T follicular helper cell (primary cell): ENCODE results near the gene TBC1D12.
"Not testable (repeated sequence)": the region's sequence is repeated elsewhere in the genome, so short reads cannot be mapped to it uniquely, and the experiment has no call there.

Experiments used
- DNase-seq: peaks from one replicate; pipeline ENCODE4 v3.0.0-alpha.2; 2020; ENCODE audit warnings: low read depth
- total RNA-seq, 2 experiments: gene quantifications; one replicate each; lab custom pipeline; 2026; lab: John Stamatoyannopoulos, UW

Gene TBC1D12
- 1.4 reads per million in 2 experiments for total RNA-seq

GRCh38 chr10:94402204-94402842, at the start of gene TBC1D12:
Gene TBC1D12 (plus strand): TSS chr10:94402541. CDS start chr10:94402614, 73 bp downstream.
- DNase-seq = no peak

DNA sequence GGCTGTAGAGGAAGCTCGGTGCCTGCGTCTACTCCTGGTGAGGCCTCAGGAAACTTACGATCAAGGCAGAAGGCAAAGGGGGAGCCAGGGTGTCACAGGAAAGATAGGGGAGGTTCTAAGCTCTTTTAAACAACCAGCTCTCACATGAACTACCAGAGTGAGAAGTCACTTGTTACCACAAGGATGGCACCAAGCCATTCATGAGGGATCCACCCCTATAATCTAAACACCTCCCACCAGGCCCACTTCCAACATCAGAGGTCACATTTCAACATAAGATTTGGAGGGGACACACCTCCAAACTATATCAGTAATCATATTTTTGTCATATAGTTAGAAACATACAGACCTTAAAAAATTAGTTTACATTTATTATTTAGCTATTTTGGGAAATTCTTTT, 49.0 kb upstream of the TBC1D12 start:
- DNase-seq = no peak

GRCh38 chr10:94355841-94356240, 46.5 kb upstream of the TBC1D12 start:
- DNase-seq = no peak

DNA sequence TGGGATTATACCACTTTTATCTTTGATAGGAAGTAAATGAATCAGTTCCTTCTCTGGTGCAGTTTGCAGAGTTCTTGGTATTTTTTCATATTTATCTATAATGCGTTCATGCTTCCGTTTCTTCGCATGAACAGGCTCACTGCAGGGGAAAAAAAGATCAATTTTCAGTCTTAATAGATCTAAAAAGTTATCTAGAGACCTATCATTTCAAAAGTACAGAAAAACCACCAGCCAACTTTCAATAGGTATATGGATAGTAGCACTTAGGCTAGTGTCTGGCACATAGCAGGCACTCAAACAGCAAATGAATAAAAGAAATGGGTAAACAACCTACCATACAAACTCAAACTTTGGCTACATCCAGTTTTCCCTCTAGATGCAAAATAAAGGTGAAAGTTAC, 45.1 kb upstream of the TBC1D12 start:
- no peak for DNase-seq

DNA sequence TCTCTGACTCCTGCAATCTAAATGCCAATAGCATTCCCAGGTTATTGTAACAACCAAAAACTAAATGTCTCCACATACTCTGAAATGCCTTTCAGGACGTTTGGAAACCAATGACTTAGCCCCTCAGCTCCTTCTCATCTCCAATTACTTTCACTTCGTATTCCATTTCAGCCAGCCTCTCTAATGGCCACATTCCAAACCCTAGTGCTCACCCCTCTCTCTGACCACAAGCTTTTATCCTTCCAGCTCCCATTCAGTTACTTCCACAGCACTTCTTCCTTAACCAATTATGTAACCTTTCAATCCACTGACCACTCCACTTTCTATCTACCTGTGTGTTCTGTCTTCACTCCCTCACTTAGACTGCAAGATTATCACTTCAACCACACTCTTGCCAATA, 43.9 kb upstream of the TBC1D12 start:
- DNase-seq = no peak

- DNase-seq = peak; percentile 1
Measured at GRCh38 chr10:94361171-94361794, 41.1 kb upstream of the TBC1D12 start.

- DNase-seq = peak; percentile 93
Measured at GRCh38 chr10:94362360-94363250, 39.7 kb upstream of the TBC1D12 start, which contains the start of gene NOC3L. Gene NOC3L (minus strand): TSS chr10:94362939. CDS start chr10:94362838, 101 bp downstream.

DNA sequence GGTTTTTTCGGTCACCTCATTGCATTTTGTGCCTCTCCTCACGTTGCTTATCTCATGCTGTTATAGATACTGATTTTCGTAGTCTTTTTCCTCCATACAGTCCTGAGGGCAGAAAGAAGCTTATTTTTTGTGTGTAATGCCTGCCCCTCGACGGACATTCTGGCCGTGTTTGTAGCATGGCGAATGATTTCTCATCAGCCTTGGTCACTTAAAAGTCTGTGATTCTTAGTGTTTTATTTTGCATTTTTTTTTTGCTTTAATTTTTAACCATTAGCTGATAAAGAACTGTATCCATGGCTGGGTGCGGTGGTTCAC, 39.1 kb upstream of the TBC1D12 start:
- DNase-seq = no peak

GRCh38 chr10:94364482-94364881, 37.9 kb upstream of the TBC1D12 start:
- no peak for DNase-seq

DNA sequence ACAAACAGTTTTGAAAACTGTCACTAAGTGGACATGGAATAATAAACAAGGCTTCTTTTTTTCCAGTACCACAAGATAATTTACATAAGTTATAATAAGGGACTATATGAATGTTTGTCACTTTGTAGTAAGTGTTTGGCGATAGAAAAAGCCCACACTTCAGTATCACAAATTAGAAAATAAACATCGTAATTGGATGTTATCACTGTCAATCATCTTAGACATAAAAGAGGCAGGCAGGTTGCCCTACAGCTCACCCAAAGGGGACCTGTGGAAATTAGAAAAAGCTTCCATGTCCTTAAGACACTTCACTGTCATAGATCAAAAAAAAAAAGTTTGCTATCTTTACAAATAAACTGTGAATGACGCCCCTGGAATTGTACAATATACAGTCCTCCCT, 36.0 kb upstream of the TBC1D12 start:
- DNase-seq = no peak

- DNase-seq = no peak
Measured at GRCh38 chr10:94370501-94370900, 31.8 kb upstream of the TBC1D12 start.

- DNase-seq = no peak
Measured at GRCh38 chr10:94375374-94375773, 27.0 kb upstream of the TBC1D12 start.

GRCh38 chr10:94376865-94377264, 25.5 kb upstream of the TBC1D12 start:
- no peak for DNase-seq

- DNase-seq = no peak
Measured at GRCh38 chr10:94383530-94383929, 18.8 kb upstream of the TBC1D12 start.

GRCh38 chr10:94385733-94386132, 16.6 kb upstream of the TBC1D12 start:
- not testable (repeated sequence) for DNase-seq

DNA sequence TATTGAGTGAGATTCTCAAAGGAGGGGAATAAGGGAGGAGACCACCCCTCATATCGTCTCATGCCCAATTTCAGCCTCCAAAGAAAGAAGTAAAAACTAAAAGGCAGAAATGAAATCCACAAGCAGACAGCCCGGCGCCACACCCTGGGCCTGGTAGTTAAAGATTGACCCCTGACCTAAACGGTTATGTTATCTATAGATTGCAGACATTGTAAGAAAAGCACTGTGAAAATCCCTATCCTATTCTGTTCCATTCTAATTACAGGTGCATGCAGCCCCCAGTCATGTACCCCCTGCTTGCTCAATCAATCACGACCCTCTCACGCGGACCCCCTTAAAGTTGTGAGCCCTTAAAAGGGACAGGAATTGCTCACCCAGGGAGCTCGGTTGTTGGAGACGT, 10.2 kb upstream of the TBC1D12 start:
- not testable (repeated sequence) for DNase-seq

GRCh38 chr10:94397549-94398370, 4.6 kb upstream of the TBC1D12 start:
- DNase-seq = no peak

- DNase-seq = no peak
Measured at GRCh38 chr10:94398762-94399161, 3.6 kb upstream of the TBC1D12 start.

GRCh38 chr10:94402843-94403379, 570 bp downstream of the TBC1D12 start:
- DNase-seq = no peak

- no peak for DNase-seq
Measured at GRCh38 chr10:94403380-94404213, 1.3 kb downstream of the TBC1D12 start.

DNA sequence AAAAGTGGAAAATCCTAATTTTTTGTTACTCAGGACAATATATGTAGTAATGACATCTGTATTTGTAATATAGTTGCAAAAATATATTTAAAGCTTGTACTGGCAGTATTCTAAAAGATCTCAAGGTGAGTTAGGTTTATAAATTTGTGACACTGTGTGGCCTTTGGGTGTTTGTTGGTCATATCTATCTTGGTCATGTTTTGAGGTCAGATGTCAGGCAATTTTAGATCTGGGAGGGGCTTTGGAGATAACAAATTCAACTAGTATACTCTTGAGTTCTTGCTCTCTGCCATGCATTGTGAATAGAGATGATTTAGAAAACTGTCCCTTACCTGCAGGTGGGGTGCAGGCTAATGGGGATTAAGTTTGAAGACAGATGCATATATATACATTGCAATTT, 3.1 kb downstream of the TBC1D12 start:
- no peak for DNase-seq
